Stromal cell of bone marrow (primary cell): ENCODE results near the gene MAN1B1.

Source experiments
- DNase-seq: peaks from one replicate; pipeline ENCODE4 v3.0.0-alpha.2; 2012; ENCODE audit warnings: low read depth

MAN1B1 gene

GRCh38 chr9:137068539-137069507 lies 18.0 kb upstream of the MAN1B1 start:
- no peak for DNase-seq

- DNase-seq = no peak
Observed at GRCh38 chr9:137069508-137070091, 17.2 kb upstream of the MAN1B1 start.

GRCh38 chr9:137070201-137070905 lies 16.4 kb upstream of the MAN1B1 start, which contains the start of gene SAPCD2:
SAPCD2 (minus strand) TSS chr9:137070557; CDS start chr9:137070460, 97 bp downstream.
- DNase-seq = peak; percentile 65

GRCh38 chr9:137070906-137071275 lies 15.9 kb upstream of the MAN1B1 start:
- no peak for DNase-seq

GRCh38 chr9:137071282-137071681 lies 15.5 kb upstream of the MAN1B1 start:
- no peak for DNase-seq

GRCh38 chr9:137073992-137074399 lies 12.8 kb upstream of the MAN1B1 start:
- DNase-seq = no peak

GRCh38 chr9:137074657-137075274 lies 12.0 kb upstream of the MAN1B1 start:
- DNase-seq = no peak

GRCh38 chr9:137075275-137075775 lies 11.5 kb upstream of the MAN1B1 start:
- no peak for DNase-seq

- DNase-seq = no peak
Observed at GRCh38 chr9:137076636-137077009, 10.2 kb upstream of the MAN1B1 start.

GRCh38 chr9:137077010-137077747 lies 9.6 kb upstream of the MAN1B1 start, which contains the start of gene UAP1L1:
UAP1L1 (plus strand) TSS chr9:137077517; CDS start chr9:137077533, 16 bp downstream.
- DNase-seq = peak; percentile 25

GRCh38 chr9:137077758-137078693 lies 8.8 kb upstream of the MAN1B1 start:
- DNase-seq = no peak

- no peak for DNase-seq
Observed at GRCh38 chr9:137078701-137079400, 7.9 kb upstream of the MAN1B1 start.

- DNase-seq = no peak
Observed at GRCh38 chr9:137079401-137079787, 7.4 kb upstream of the MAN1B1 start.

GRCh38 chr9:137080260-137081122 lies 6.3 kb upstream of the MAN1B1 start:
- DNase-seq = no peak

- no peak for DNase-seq
Observed at GRCh38 chr9:137082222-137082924, 4.4 kb upstream of the MAN1B1 start.

- no peak for DNase-seq
Observed at GRCh38 chr9:137082925-137083290, 3.9 kb upstream of the MAN1B1 start.

- DNase-seq = peak; percentile 96
Observed at GRCh38 chr9:137083394-137084004, 3.3 kb upstream of the MAN1B1 start.
